HFF-Myc (cell line): Measurements from ENCODE around the gene P3H2.
"Not testable (repeated sequence)": the region's sequence is repeated elsewhere in the genome, so short reads cannot be mapped to it uniquely, and the experiment has no call there.

Experiments used
- DNase-seq: peaks from one replicate; pipeline ENCODE4 v3.0.0-alpha.2; 2011; ENCODE audit warnings: low read depth; ENCODE audit errors: extremely low read depth
- H3K4me3 ChIP-seq: replicated peaks from 2 replicates; pipeline ENCODE4 v1.5.1; 2011; ENCODE audit warnings: low read depth, mild to moderate bottlenecking, control low read depth, low read length
- TF ChIP-seq, protein P1 (sequence below): IDR thresholded peaks from 2 replicates; pipeline ENCODE4 v1.5.1; 2012; ENCODE audit warnings: mild to moderate bottlenecking, low read depth, low read length, control low read depth; ENCODE audit errors: missing control alignments

The P3H2 gene, protein sequence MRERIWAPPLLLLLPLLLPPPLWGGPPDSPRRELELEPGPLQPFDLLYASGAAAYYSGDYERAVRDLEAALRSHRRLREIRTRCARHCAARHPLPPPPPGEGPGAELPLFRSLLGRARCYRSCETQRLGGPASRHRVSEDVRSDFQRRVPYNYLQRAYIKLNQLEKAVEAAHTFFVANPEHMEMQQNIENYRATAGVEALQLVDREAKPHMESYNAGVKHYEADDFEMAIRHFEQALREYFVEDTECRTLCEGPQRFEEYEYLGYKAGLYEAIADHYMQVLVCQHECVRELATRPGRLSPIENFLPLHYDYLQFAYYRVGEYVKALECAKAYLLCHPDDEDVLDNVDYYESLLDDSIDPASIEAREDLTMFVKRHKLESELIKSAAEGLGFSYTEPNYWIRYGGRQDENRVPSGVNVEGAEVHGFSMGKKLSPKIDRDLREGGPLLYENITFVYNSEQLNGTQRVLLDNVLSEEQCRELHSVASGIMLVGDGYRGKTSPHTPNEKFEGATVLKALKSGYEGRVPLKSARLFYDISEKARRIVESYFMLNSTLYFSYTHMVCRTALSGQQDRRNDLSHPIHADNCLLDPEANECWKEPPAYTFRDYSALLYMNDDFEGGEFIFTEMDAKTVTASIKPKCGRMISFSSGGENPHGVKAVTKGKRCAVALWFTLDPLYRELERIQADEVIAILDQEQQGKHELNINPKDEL

GRCh38 chr3:190120269-190121060 lies at the start of gene P3H2:
Gene P3H2 (minus strand): TSS chr3:190120897. CDS start chr3:190120731, 166 bp downstream.
- TF ChIP-seq, protein P1, sequence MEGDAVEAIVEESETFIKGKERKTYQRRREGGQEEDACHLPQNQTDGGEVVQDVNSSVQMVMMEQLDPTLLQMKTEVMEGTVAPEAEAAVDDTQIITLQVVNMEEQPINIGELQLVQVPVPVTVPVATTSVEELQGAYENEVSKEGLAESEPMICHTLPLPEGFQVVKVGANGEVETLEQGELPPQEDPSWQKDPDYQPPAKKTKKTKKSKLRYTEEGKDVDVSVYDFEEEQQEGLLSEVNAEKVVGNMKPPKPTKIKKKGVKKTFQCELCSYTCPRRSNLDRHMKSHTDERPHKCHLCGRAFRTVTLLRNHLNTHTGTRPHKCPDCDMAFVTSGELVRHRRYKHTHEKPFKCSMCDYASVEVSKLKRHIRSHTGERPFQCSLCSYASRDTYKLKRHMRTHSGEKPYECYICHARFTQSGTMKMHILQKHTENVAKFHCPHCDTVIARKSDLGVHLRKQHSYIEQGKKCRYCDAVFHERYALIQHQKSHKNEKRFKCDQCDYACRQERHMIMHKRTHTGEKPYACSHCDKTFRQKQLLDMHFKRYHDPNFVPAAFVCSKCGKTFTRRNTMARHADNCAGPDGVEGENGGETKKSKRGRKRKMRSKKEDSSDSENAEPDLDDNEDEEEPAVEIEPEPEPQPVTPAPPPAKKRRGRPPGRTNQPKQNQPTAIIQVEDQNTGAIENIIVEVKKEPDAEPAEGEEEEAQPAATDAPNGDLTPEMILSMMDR: peak; percentile 64
- peak; percentile 63 for DNase-seq
- peak within 1 kb of the TSS; percentile 63 for H3K4me3 ChIP-seq

DNA sequence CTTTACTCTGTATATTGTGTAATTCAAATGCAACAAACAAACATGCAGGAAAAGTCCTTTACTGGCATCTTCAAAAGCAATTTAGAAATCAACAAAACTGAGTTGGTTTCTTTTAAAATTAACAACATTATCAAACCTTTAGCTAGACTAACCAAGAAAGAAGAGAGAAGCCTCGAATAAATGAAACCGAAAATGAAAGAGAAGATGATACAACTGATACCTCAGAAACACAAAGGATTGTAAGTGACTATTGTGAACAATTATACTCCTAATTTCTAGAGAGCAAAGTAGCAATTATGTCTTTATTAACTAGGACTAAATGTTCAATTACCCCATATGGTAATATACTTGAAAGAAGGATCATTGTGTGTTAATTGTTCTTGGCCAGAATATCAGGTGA lies 49.2 kb upstream of the P3H2 start:
- H3K4me3 ChIP-seq: no peak overlapping the region
- TF ChIP-seq, protein P1: no peak

GRCh38 chr3:190169243-190169642 lies 48.5 kb upstream of the P3H2 start:
- TF ChIP-seq, protein P1: no peak
- DNase-seq: no peak
- H3K4me3 ChIP-seq: no peak overlapping the region

More for the DNA sequence above, 49.2 kb upstream of the P3H2 start:
- DNase-seq: no peak

DNA sequence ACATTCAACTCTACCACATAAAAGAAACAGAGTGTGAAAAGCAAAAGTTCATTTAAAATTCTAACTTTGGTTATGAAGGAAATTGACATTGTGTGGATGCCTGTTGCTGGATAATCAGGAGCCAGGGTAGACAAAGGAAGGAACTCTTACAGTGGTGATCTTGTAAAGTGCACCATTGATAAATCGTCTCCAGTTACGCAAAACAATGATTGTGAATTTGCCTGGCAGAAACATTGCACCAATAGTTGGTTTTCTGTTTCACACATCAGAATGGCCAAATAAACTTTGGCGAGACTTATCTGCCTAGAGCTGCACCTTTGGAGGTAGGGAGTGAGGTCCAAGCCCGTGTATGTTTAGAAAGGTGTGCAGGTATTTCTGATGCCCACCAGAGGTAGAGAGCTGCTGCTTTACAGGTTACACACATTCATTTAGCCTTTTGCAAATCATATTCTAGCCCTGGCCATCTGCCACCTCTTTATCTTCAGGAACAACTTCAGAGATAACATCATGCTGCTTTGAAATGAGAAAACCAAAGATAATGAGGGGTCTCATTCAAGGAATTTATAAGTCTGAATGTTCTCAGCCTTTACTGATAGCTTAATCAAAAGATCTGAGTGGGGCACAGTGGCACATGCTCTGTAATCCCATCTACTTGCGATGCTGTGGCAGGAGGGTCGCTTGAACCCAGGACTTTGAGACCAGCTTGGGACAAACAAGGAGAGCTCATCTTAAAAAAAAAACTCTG lies 47.4 kb upstream of the P3H2 start:
- no peak for DNase-seq
- TF ChIP-seq, protein P1: no peak
- H3K4me3 ChIP-seq: no peak overlapping the region

- DNase-seq: no peak
- TF ChIP-seq, protein P1: no peak
- H3K4me3 ChIP-seq: no peak overlapping the region
Observed at GRCh38 chr3:190166948-190167347, 46.3 kb upstream of the P3H2 start.

DNA sequence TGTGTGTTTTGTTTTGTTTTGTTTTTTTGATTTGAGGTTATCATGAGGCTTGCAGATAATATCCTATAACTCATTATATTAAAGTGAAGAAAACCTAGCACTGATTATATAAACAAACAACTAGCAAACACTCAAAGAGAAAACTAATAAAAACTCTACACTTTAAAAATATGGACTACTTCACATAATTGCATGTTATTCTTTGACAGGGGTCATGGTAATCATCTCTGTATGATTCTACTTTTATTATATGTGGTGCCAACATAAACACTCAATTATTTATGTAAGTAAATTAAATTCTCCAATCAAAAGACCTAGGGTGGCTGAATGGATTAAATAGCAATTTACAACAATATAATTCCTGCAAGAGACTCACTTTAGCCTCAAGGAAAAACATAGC lies 44.6 kb upstream of the P3H2 start:
- TF ChIP-seq, protein P1: no peak
- no peak overlapping the region for H3K4me3 ChIP-seq
- no peak for DNase-seq

GRCh38 chr3:190162013-190162412 lies 41.3 kb upstream of the P3H2 start:
- not testable (repeated sequence) for DNase-seq, H3K4me3 ChIP-seq
